HEK293 (cell line): ENCODE data around the gene TMEM151B.
A peak's percentile ranks its signal among the peaks of the same experiment; 100 is the strongest.

Experiments used
- CTCF ChIA-PET: fragments of 350-600 bp; formaldehyde crosslinking; extraction: SDS; loops from one replicate; lab custom pipeline; 2021; ENCODE audit warnings: antibody characterized with exemption; lab: Yijun Ruan, JAX
- POLR2A ChIA-PET: fragments of 300-600 bp; formaldehyde crosslinking; extraction: SDS; loops from one replicate; lab custom pipeline; 2020; ENCODE audit warnings: antibody characterized with exemption, inconsistent platforms; lab: Yijun Ruan, JAX
- H3K27ac ChIP-seq: fragments of 200-500 bp; sonication (Bioruptor generic); 2 replicates; pipeline ENCODE4 v1.5.1; 2014; ENCODE audit warnings: low read depth, low read length, control low read depth, inconsistent platforms; ENCODE audit errors: extremely low read depth
- H3K36me3 ChIP-seq, 2 experiments: fragments of 200-500 bp in 1 of 2; sonication (Bioruptor generic) in 1 of 2; 1 replicate in 1 of 2; 2 replicates in 1 of 2; pipeline ENCODE4 v1.5.1; 2014 to 2017; ENCODE audit warnings: inconsistent platforms in 2 of 2, low read length in 2 of 2; ENCODE audit not compliant: control insufficient read depth in 2 of 2, insufficient read depth in 1 of 2
- H3K4me1 ChIP-seq: fragments of 200-500 bp; sonication (Bioruptor generic); 2 replicates; pipeline ENCODE4 v1.5.1; 2014; ENCODE audit warnings: mild to moderate bottlenecking, low read length, inconsistent platforms; ENCODE audit not compliant: control insufficient read depth, insufficient read depth
- H3K4me3 ChIP-seq: 2 replicates; pipeline ENCODE4 v1.5.1; 2011; ENCODE audit warnings: low read depth, mild to moderate bottlenecking, control low read depth, low read length, moderate library complexity
- H3K9me3 ChIP-seq: fragments of 200-500 bp; sonication (Bioruptor generic); 2 replicates; pipeline ENCODE4 v1.5.1; 2014; ENCODE audit warnings: low read depth, low read length, inconsistent platforms; ENCODE audit not compliant: control insufficient read depth, insufficient read depth
- EGR2 ChIP-seq: fragments of 450-650 bp; formaldehyde crosslinking; IDR thresholded peaks from 2 replicates; pipeline ENCODE4 v1.5.1; 2016; ENCODE audit warnings: low read depth, missing biosample characterization, missing genetic modification characterization
- GLI4 ChIP-seq: fragments of 450-650 bp; formaldehyde crosslinking; IDR thresholded peaks from 2 replicates; pipeline ENCODE4 v1.5.1; 2016; ENCODE audit warnings: missing biosample characterization, missing genetic modification characterization
- HOXC10 ChIP-seq: sonication (generic); formaldehyde crosslinking; IDR thresholded peaks from 2 replicates; pipeline ENCODE4 v1.8.1; 2023; ENCODE audit warnings: mild to moderate bottlenecking, missing genetic modification reagents
- KLF16 ChIP-seq: fragments of 450-650 bp; formaldehyde crosslinking; IDR thresholded peaks from 2 replicates; pipeline ENCODE4 v1.5.1; 2017; ENCODE audit warnings: missing biosample characterization, missing genetic modification characterization
- TRIM28 ChIP-seq: IDR thresholded peaks from 2 replicates; pipeline ENCODE4 v1.6.1; 2011; ENCODE audit warnings: low read length, control low read depth, borderline replicate concordance
- ZBTB1 ChIP-seq: fragments of 450-650 bp; formaldehyde crosslinking; IDR thresholded peaks from 2 replicates; pipeline ENCODE4 v1.5.1; 2016; ENCODE audit warnings: missing biosample characterization, missing genetic modification characterization
- ZNF311 ChIP-seq: fragments of 450-650 bp; formaldehyde crosslinking; IDR thresholded peaks from 2 replicates; pipeline ENCODE4 v1.5.1; 2017; ENCODE audit warnings: missing biosample characterization, missing genetic modification characterization, borderline replicate concordance
- ZNF324 ChIP-seq: fragments of 450-650 bp; formaldehyde crosslinking; IDR thresholded peaks from 2 replicates; pipeline ENCODE4 v1.5.1; 2016; ENCODE audit warnings: missing biosample characterization, missing genetic modification characterization
- ZNF37A ChIP-seq: fragments of 450-650 bp; IDR thresholded peaks from 2 replicates; pipeline ENCODE4 v1.5.1; 2018; ENCODE audit warnings: missing biosample characterization, missing genetic modification characterization
- ZNF473 ChIP-seq: fragments of 450-650 bp; formaldehyde crosslinking; IDR thresholded peaks from 2 replicates; pipeline ENCODE4 v1.5.1; 2017; ENCODE audit warnings: missing biosample characterization, missing genetic modification characterization
- ZNF600 ChIP-seq: fragments of 450-650 bp; formaldehyde crosslinking; IDR thresholded peaks from 2 replicates; pipeline ENCODE4 v1.5.1; 2016; ENCODE audit warnings: missing biosample characterization, missing genetic modification characterization
- ZNF624 ChIP-seq: fragments of 450-650 bp; formaldehyde crosslinking; IDR thresholded peaks from 2 replicates; pipeline ENCODE4 v1.5.1; 2017; ENCODE audit warnings: missing biosample characterization, missing genetic modification characterization
- ZNF791 ChIP-seq: fragments of 450-650 bp; formaldehyde crosslinking; IDR thresholded peaks from 2 replicates; pipeline ENCODE4 v1.5.1; 2016; ENCODE audit warnings: missing biosample characterization, missing genetic modification characterization
- ZNF843 ChIP-seq: fragments of 450-650 bp; formaldehyde crosslinking; IDR thresholded peaks from 2 replicates; pipeline ENCODE4 v1.5.1; 2016; ENCODE audit warnings: missing biosample characterization, missing genetic modification characterization
- TF ChIP-seq, protein P1 (sequence below): fragments of 450-650 bp; formaldehyde crosslinking; IDR thresholded peaks from 2 replicates; pipeline ENCODE4 v1.5.1; 2016; ENCODE audit warnings: missing biosample characterization, missing genetic modification characterization, borderline replicate concordance
- TF ChIP-seq, protein P2 (sequence below): fragments of 450-650 bp; formaldehyde crosslinking; IDR thresholded peaks from 2 replicates; pipeline ENCODE4; 2016; ENCODE audit warnings: missing biosample characterization, missing genetic modification characterization

TMEM151B gene

DNA sequence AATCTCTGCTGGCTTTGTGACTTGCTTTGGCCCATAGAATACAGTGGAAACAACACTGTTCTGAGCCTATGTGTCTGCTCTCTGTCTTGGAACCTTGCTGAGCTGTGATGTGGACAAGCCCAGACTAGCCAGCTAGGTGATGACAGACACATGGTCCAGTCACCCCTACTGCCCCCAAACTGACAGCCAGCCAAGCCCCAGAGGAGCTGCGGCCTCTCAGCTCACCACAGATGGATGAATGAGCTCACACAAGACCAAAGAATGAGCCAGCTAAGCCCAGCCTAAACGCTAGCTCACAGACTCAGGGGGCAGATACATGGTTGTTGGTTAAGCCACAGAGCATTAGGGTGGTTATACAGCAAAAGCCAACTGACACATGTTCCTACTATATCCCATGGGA lies 38.8 kb downstream of the TMEM151B start:
- Histone ChIP-seq H3K27ac (no peak overlapping the region), H3K9me3 (no peaks in the 10 kb centered on the region), H3K36me3 (peaks cover 15 to 81% of the 10 kb centered on the region in 2 experiments), H3K4me3 (no peak overlapping the region), H3K4me1 (peaks cover 5% of the 10 kb centered on the region; the same call in 1 of the 2 replicates)
- ChIA-PET POLR2A (interaction anchor here (0.8 to 2.3 kb wide), 4 partner anchors 10 to 52 kb away, joined by 3 to 9 read pairs (median 5); no protein-coding TSS in a partner anchor), CTCF (interaction anchor here (0.6 to 8.8 kb wide), 7 partner anchors 11 to 209 kb away, joined by 3 to 89 read pairs (median 3); partner anchors contain the start of gene TMEM151B)
- TF ChIP-seq ZNF843: no peak
- peak; percentile 37; the same call in 1 of the 2 replicates for TF ChIP-seq ZNF600 (tag by site-specific recombination)

DNA sequence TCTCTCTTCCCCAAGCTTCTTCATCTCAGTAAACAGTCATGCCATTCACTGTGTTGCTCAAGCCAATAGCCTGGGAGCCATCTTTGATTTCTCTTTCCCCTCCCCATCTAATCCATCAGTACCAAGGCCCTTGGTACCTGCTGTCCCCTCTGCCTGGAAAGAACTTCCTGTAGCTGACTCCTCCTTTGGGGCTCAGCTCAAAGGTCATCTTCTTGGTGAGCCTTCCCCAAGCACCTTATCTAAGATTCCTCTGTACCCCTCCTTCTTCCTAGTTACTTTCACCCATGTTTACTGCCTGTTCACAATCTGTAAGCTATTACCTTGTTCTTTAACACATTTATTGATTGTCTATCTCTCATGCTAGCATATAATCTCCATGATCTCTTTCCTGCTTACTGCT lies 39.4 kb downstream of the TMEM151B start:
- Histone ChIP-seq H3K4me3 (no peak overlapping the region), H3K36me3 (peaks cover 15 to 75% of the 10 kb centered on the region in 2 experiments), H3K4me1 (peaks cover 5% of the 10 kb centered on the region; the same call in 1 of the 2 replicates), H3K27ac (no peak overlapping the region), H3K9me3 (no peaks in the 10 kb centered on the region)
- POLR2A ChIA-PET: interaction anchor here (0.8 to 1.4 kb wide), 3 partner anchors 10 to 53 kb away, joined by 3 to 5 read pairs (median 5); no protein-coding TSS in a partner anchor
- TF ChIP-seq ZNF624 (tag by site-specific recombination): no peak
- no peak for TF ChIP-seq EGR2 (tag by site-specific recombination)
- no peak for TF ChIP-seq HOXC10 (CRISPR knock-in tag)
- TF ChIP-seq ZNF473 (tag by site-specific recombination): no peak
- no peak for TF ChIP-seq GLI4 (tag by site-specific recombination)
- TF ChIP-seq TRIM28: no peak
- CTCF ChIA-PET: interaction anchor here (0.6 to 8.8 kb wide), 5 partner anchors 11 to 328 kb away, joined by 3 to 89 read pairs (median 3); partner anchors contain the start of gene TMEM151B

DNA sequence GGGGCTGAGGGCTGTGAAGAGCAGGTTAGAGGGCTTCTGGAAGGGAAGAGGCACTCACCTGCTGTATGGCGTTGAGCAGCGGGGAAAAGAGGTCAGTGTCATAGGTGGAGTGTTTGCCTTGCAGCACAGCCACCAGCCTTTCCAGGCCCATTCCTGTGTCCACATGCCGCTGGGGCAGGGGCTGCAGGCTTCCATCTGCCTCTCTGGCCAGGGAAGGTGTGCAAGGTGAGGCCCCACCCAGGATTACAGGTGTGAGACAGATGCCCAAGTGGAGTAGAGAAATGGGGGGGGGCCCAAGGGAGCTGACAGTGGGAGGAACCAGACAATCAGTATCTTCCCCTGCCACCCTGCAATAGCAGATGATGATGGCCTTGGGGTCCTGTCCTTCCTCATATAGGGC lies 40.0 kb downstream of the TMEM151B start:
- Histone ChIP-seq H3K36me3 (peaks cover 15 to 69% of the 10 kb centered on the region in 2 experiments), H3K4me1 (peaks cover 5% of the 10 kb centered on the region; the same call in 1 of the 2 replicates), H3K4me3 (no peak overlapping the region), H3K9me3 (no peaks in the 10 kb centered on the region), H3K27ac (no peak overlapping the region)
- ChIA-PET CTCF (interaction anchor here (0.6 to 8.8 kb wide), 5 partner anchors 12 to 329 kb away, joined by 3 to 89 read pairs (median 3); partner anchors contain the start of gene TMEM151B), POLR2A (interaction anchor here (1.4 kb wide), 1 partner anchor 15 kb away, joined by 5 read pairs; no protein-coding TSS in a partner anchor)
- no peak for TF ChIP-seq ZNF324 (tag by site-specific recombination)
- no peak for TF ChIP-seq ZNF311 (tag by site-specific recombination)
- TF ChIP-seq, protein P1, sequence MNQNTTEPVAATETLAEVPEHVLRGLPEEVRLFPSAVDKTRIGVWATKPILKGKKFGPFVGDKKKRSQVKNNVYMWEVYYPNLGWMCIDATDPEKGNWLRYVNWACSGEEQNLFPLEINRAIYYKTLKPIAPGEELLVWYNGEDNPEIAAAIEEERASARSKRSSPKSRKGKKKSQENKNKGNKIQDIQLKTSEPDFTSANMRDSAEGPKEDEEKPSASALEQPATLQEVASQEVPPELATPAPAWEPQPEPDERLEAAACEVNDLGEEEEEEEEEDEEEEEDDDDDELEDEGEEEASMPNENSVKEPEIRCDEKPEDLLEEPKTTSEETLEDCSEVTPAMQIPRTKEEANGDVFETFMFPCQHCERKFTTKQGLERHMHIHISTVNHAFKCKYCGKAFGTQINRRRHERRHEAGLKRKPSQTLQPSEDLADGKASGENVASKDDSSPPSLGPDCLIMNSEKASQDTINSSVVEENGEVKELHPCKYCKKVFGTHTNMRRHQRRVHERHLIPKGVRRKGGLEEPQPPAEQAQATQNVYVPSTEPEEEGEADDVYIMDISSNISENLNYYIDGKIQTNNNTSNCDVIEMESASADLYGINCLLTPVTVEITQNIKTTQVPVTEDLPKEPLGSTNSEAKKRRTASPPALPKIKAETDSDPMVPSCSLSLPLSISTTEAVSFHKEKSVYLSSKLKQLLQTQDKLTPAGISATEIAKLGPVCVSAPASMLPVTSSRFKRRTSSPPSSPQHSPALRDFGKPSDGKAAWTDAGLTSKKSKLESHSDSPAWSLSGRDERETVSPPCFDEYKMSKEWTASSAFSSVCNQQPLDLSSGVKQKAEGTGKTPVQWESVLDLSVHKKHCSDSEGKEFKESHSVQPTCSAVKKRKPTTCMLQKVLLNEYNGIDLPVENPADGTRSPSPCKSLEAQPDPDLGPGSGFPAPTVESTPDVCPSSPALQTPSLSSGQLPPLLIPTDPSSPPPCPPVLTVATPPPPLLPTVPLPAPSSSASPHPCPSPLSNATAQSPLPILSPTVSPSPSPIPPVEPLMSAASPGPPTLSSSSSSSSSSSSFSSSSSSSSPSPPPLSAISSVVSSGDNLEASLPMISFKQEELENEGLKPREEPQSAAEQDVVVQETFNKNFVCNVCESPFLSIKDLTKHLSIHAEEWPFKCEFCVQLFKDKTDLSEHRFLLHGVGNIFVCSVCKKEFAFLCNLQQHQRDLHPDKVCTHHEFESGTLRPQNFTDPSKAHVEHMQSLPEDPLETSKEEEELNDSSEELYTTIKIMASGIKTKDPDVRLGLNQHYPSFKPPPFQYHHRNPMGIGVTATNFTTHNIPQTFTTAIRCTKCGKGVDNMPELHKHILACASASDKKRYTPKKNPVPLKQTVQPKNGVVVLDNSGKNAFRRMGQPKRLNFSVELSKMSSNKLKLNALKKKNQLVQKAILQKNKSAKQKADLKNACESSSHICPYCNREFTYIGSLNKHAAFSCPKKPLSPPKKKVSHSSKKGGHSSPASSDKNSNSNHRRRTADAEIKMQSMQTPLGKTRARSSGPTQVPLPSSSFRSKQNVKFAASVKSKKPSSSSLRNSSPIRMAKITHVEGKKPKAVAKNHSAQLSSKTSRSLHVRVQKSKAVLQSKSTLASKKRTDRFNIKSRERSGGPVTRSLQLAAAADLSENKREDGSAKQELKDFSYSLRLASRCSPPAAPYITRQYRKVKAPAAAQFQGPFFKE: no peak
- TF ChIP-seq, protein P2, sequence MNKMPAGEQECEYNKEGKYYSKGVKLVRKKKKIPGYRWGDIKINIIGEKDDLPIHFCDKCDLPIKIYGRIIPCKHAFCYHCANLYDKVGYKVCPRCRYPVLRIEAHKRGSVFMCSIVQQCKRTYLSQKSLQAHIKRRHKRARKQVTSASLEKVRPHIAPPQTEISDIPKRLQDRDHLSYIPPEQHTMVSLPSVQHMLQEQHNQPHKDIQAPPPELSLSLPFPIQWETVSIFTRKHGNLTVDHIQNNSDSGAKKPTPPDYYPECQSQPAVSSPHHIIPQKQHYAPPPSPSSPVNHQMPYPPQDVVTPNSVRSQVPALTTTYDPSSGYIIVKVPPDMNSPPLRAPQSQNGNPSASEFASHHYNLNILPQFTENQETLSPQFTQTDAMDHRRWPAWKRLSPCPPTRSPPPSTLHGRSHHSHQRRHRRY (tag by site-specific recombination): no peak
- no peak for TF ChIP-seq ZNF791 (tag by site-specific recombination)
- TF ChIP-seq ZBTB1 (tag by site-specific recombination): no peak
- no peak for TF ChIP-seq ZNF37A (tag by site-specific recombination)
- TF ChIP-seq KLF16 (tag by site-specific recombination): no peak
